Esophagus squamous epithelium (tissue), 4 donors: Measurements from ENCODE around the gene IFITM1.

Source experiments
- CTCF ChIP-seq, 6 experiments: fragments of 450-650 bp in 4 of 6; fragments of 200-600 bp in 2 of 6; sonication (generic) in 2 of 6; IDR thresholded peaks; one replicate each; pipeline ENCODE4 v1.5.1; 2016 to 2019; ENCODE audit warnings: antibody characterized with exemption in 6 of 6, mild to moderate bottlenecking in 4 of 6, moderate library complexity in 4 of 6
- POLR2A ChIP-seq, 4 donors: fragments of 450-650 bp; IDR thresholded peaks; one replicate each; pipeline ENCODE4 v1.6.1; 2017; ENCODE audit warnings: antibody characterized with exemption in 4 of 4, mild to moderate bottlenecking in 4 of 4, moderate library complexity in 3 of 4

GRCh38 chr11:330694-331357 lies 17.0 kb downstream of the IFITM1 start:
- TF ChIP-seq CTCF (IDR thresholded peaks at IDR 0.05) (no peak), POLR2A (IDR thresholded peaks at IDR 0.05) (no peak)
